ENCODE data around the gene TPD52L2. TPM values are rescaled to one million over a fixed set of nuclear protein-coding genes. Genes with fewer than 3 reads are reported as not detected.
A peak's percentile ranks its signal among the peaks of the same experiment; 100 is the strongest.

TPD52L2 gene
- polyA plus RNA-seq (2011; rRNA removed) (202 and 219 TPM in 2 replicates), polyA minus RNA-seq (2011; rRNA and poly(A)+ RNA removed) (103 and 111 TPM in 2 replicates)

- H3K27me3 ChIP-seq (ENCODE audit: control insufficient read depth, insufficient read depth, low read length) = no peaks in the 10 kb centered on the region
- ChIA-PET POLR2A (interaction anchor here (0.5 to 2.2 kb wide), 29 partner anchors 10 to 593 kb away, joined by 3 to 17 read pairs (median 4); partner anchors contain the start of genes ARFGAP1, ARFRP1, LIME1 and PTK6), CTCF (interaction anchor here (0.9 to 2.4 kb wide), 5 partner anchors 80 to 327 kb away, joined by 3 to 11 read pairs (median 6); partner anchors contain the start of gene PRPF6)
Measured at GRCh38 chr20:63864978-63865640, at the start of gene TPD52L2. Gene TPD52L2, plus strand, starts transcription at chr20:63865270. Its CDS starts 96 bp downstream, at chr20:63865366.

DNA sequence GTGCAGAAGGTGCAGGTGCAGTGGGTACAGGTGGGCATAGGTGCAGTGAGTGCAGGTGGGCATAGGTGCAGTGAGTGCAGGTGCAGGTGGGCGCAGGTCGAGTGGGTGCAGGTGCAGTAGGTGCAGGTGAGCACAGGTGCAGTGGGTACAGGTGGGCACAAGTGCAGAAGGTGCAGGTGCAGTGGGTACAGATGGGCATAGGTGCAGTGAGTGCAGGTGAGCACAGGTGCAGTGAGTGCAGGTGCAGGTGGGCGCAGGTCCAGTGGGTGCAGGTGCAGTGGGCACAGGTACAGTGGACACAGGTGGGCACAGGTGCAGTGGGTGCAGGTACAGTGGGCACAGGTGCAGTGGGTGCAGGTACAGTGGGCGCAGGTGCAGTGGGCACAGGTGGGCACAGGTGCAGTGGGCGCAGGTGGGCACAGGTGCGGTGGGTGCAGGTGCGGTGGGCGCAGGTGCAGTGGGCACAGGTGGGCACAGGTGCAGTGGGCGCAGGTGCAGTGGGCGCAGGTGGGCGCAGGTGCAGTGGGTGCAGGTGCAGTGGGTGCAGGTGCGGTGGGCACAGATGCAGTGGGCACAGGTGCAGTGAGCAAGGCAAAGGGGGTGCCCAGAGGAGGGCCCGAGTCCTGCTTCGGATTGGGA is 49.3 kb upstream of the TPD52L2 start:
- no peak for TF ChIP-seq CTCF (IDR thresholded peaks at IDR 0.05; ENCODE audit: low read depth, low read length)

More at GRCh38 chr20:63864978-63865640, at the start of gene TPD52L2:
- no peak for TF ChIP-seq CTCF (IDR thresholded peaks at IDR 0.05; ENCODE audit: low read depth, low read length)
- peak; percentile 92 for DNase-seq (ENCODE audit: low read depth, low spot score)
- Histone ChIP-seq H3K4me3 (ENCODE audit: low read depth, low read length) (peak within 1 kb of the TSS; percentile 96), H3K9me3 (ENCODE audit: control insufficient read depth, insufficient read depth, low read length) (peaks cover 2% of the 10 kb centered on the region; the same call in 1 of the 2 replicates), H3K27ac (ENCODE audit: low read depth, low read length) (peak within 1 kb of the TSS; percentile 97)

DNA sequence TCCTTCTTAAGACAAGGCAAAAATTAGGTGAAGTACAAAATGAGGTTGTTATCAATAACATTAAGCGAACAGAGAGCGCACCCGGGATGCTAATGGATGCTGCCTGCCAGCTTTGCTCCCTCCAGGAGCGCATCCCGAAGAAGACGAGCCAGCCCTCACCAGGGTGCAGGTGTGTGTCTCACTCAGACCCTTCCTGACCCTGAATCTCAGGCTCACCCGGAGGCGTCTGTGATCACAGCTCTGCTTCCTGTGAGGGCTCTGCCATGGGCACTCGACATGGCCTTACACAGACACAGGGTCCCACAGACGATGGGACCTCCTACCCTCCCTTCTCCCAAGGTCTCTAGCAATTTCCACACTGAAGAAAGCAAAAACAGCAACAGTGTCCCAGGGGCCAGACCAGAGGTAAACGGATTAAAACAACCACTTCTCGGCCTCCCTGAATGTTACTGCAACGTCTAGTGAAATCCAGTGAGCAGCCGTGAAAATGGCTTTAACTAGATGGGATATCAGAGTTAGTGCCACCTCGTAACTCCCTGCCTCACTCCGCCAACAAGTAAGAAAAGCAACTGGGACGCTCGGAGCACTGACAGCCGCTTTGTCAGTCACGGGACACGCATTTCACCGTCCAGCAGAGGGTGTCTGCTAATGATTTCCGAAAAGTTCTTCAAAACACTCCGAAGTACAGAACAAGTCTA is 45.7 kb upstream of the TPD52L2 start:
- Histone ChIP-seq H3K27me3 (ENCODE audit: control insufficient read depth, insufficient read depth, low read length) (no peaks in the 10 kb centered on the region), H3K27ac (ENCODE audit: low read depth, low read length) (no peak overlapping the region), H3K4me3 (ENCODE audit: low read depth, low read length) (no peak overlapping the region), H3K9me3 (ENCODE audit: control insufficient read depth, insufficient read depth, low read length) (no peaks in the 10 kb centered on the region; the same call in 1 of the 2 replicates)
- DNase-seq (ENCODE audit: low read depth, low spot score) = no peak
- peak; percentile 45 for TF ChIP-seq CTCF (IDR thresholded peaks at IDR 0.05; ENCODE audit: low read depth, low read length)
- POLR2A ChIA-PET = interaction anchor here (0.6 kb wide), 1 partner anchor 57 kb away, joined by 5 read pairs; no protein-coding TSS in a partner anchor
- CTCF ChIA-PET = no interaction called here

More for the DNA sequence above, 49.3 kb upstream of the TPD52L2 start:
- Histone ChIP-seq H3K9me3 (ENCODE audit: control insufficient read depth, insufficient read depth, low read length) (no peaks in the 10 kb centered on the region; the same call in 1 of the 2 replicates), H3K4me3 (ENCODE audit: low read depth, low read length) (no peak overlapping the region), H3K27me3 (ENCODE audit: control insufficient read depth, insufficient read depth, low read length) (no peaks in the 10 kb centered on the region), H3K27ac (ENCODE audit: low read depth, low read length) (peak overlapping the region; percentile 65)
- POLR2A ChIA-PET = interaction anchor here (1.4 kb wide), 1 partner anchor 50 kb away, joined by 5 read pairs; the partner anchor contains the start of gene TPD52L2
- CTCF ChIA-PET = no interaction called here
- no peak for DNase-seq (ENCODE audit: low read depth, low spot score)

- Histone ChIP-seq H3K27me3 (ENCODE audit: control insufficient read depth, insufficient read depth, low read length) (no peaks in the 10 kb centered on the region), H3K9me3 (ENCODE audit: control insufficient read depth, insufficient read depth, low read length) (peaks cover 1% of the 10 kb centered on the region; the same call in 1 of the 2 replicates), H3K27ac (ENCODE audit: low read depth, low read length) (no peak overlapping the region), H3K4me3 (ENCODE audit: low read depth, low read length) (no peak overlapping the region)
- ChIA-PET CTCF (no interaction called here), POLR2A (interaction anchor here (0.7 kb wide), 1 partner anchor 12 kb away, joined by 4 read pairs; no protein-coding TSS in a partner anchor)
- DNase-seq (ENCODE audit: low read depth, low spot score) = no peak
- no peak for TF ChIP-seq CTCF (IDR thresholded peaks at IDR 0.05; ENCODE audit: low read depth, low read length)
Measured at GRCh38 chr20:63821811-63822210, 43.3 kb upstream of the TPD52L2 start.

Measured in AG04450 (cell line).